SH-SY5Y (cell line): ENCODE results near the gene EARS2.

Source experiments
- GATA2 ChIP-seq: IDR thresholded peaks from 2 replicates; pipeline ENCODE4 v1.6.1; 2011; ENCODE audit warnings: mild to moderate bottlenecking, low read depth, low read length
- GATA3 ChIP-seq: IDR thresholded peaks from 2 replicates; pipeline ENCODE4 v1.6.1; 2011; ENCODE audit warnings: low read depth, mild to moderate bottlenecking, low read length, moderate library complexity

DNA sequence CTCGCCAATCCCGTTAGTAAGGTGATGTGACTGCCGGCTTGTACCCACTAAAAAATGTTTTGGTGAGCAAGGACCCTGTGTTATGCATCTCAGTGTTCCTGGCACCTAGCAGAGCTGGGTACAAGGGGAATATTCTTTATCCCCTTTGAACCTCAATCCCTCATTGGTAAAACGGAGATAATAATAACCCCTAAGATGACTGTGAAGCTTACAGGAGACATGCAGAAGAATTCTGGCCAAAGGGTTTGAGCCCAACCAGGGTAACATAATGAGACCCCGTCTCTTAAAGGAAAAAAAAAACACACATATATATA is 47.8 kb downstream of the EARS2 start:
- no peak for TF ChIP-seq GATA3
- no peak for TF ChIP-seq GATA2
